Measurements from ENCODE around the gene PRKAR1B.
"Not testable (repeated sequence)": the region's sequence is repeated elsewhere in the genome, so short reads cannot be mapped to it uniquely, and the experiment has no call there.

- TF ChIP-seq CTCF (conservative IDR thresholded peaks at IDR 0.05; ENCODE audit: low read length); EZH2phosphoT487 (IDR thresholded peaks at IDR 0.05; ENCODE audit: borderline replicate concordance): not testable (repeated sequence)
Observed at GRCh38 chr7:744128-744520, 17.0 kb upstream of the PRKAR1B start.

Data from Loucy (cell line).